Brain microvascular endothelial cell (primary cell): ENCODE results near the gene KCND2.
A peak's percentile ranks its signal among the peaks of the same experiment; 100 is the strongest.
"Not testable (repeated sequence)": the region's sequence is repeated elsewhere in the genome, so short reads cannot be mapped to it uniquely, and the experiment has no call there.

Experiments used
- DNase-seq: peaks from one replicate; pipeline ENCODE4 v3.0.0-alpha.2; 2020
- H3K27ac ChIP-seq: fragments of 250-450 bp; sonication (Bioruptor Pico); 2 replicates; pipeline ENCODE4 v1.5.1; 2020; ENCODE audit warnings: mild to moderate bottlenecking, moderate library complexity
- H3K27me3 ChIP-seq: fragments of 250-450 bp; sonication (Bioruptor Pico); replicated peaks from 2 replicates; pipeline ENCODE4 v1.5.1; 2020; ENCODE audit warnings: mild to moderate bottlenecking
- H3K36me3 ChIP-seq: fragments of 250-450 bp; sonication (Bioruptor Pico); replicated peaks from 2 replicates; pipeline ENCODE4 v1.5.1; 2020; ENCODE audit warnings: mild to moderate bottlenecking
- H3K4me3 ChIP-seq: 2 replicates; pipeline ENCODE4 v1.5.1; 2011; ENCODE audit warnings: low read depth, mild to moderate bottlenecking, control low read depth, low read length, moderate library complexity
- in situ Hi-C: cut with HindIII; loops from 2 replicates; pipeline ENCODE4 v1.10.0; 2017; ENCODE audit warnings: low sequenced_read_pairs, low pct_ligation_motif_present
- TF ChIP-seq, protein P1 (sequence below): IDR thresholded peaks from 2 replicates; pipeline ENCODE4 v1.5.1; 2011; ENCODE audit warnings: low read depth, mild to moderate bottlenecking, moderate library complexity, low read length, control low read depth, inconsistent platforms; ENCODE audit errors: missing control alignments

The KCND2 gene

DNA sequence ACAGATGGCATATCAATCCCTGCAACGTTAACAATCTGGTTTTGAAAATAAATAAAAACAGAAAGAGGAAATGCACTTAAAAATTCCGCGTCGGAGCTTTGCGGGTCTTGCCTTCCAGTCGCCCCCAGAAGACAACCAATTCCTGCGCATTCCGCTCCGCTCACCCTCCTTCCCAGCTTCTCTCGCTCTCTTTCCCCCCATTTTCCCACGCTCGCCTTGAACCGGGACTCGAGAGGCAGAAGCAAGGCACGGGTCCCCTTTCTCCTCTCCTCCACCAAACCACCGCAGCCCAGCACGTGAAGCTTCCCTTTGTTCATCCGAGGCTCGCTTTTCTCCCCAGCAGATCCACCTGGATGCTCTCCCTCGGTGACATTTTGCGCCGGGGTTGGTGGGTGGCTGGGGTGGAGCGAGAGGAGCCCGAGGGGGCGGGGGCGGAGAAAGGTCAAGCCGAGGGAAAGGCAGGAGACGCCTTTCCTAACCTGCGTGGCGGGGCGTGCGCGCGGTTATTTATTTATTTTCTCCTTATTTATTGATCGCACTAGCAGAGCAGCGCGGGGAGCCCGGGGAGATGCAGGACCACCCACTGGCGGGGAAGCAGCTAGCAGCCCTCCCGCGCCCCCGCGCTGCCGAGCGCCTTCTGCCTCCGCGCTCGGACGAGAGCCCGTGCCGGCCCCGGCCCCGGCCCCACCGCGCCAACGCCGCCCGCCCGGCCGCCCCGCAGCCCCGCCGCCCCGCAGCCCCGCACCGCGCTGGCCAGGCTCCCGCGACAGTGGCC is at the start of gene KCND2:
TSS of gene KCND2 (plus strand) at position 475 of the 775 bp plus-strand sequence.
- no peaks in the 10 kb centered on the region for H3K27me3 ChIP-seq
- H3K27ac ChIP-seq, result no peak within 1 kb of the TSS
- H3K4me3 ChIP-seq, result peak within 1 kb of the TSS; percentile 70
- TF ChIP-seq, protein P1, sequence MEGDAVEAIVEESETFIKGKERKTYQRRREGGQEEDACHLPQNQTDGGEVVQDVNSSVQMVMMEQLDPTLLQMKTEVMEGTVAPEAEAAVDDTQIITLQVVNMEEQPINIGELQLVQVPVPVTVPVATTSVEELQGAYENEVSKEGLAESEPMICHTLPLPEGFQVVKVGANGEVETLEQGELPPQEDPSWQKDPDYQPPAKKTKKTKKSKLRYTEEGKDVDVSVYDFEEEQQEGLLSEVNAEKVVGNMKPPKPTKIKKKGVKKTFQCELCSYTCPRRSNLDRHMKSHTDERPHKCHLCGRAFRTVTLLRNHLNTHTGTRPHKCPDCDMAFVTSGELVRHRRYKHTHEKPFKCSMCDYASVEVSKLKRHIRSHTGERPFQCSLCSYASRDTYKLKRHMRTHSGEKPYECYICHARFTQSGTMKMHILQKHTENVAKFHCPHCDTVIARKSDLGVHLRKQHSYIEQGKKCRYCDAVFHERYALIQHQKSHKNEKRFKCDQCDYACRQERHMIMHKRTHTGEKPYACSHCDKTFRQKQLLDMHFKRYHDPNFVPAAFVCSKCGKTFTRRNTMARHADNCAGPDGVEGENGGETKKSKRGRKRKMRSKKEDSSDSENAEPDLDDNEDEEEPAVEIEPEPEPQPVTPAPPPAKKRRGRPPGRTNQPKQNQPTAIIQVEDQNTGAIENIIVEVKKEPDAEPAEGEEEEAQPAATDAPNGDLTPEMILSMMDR, result no peak
- no peaks in the 10 kb centered on the region for H3K36me3 ChIP-seq
- in situ Hi-C loops, result no loop called here
- no peak for DNase-seq

GRCh38 chr7:120226188-120226587 is 46.8 kb upstream of the KCND2 start:
- no peak overlapping the region for H3K4me3 ChIP-seq
- no peak for DNase-seq
- TF ChIP-seq, protein P1, result no peak
- no peak overlapping the region for H3K27ac ChIP-seq
- H3K27me3 ChIP-seq, result no peaks in the 10 kb centered on the region
- H3K36me3 ChIP-seq, result no peaks in the 10 kb centered on the region
- in situ Hi-C loops, result no loop called here

DNA sequence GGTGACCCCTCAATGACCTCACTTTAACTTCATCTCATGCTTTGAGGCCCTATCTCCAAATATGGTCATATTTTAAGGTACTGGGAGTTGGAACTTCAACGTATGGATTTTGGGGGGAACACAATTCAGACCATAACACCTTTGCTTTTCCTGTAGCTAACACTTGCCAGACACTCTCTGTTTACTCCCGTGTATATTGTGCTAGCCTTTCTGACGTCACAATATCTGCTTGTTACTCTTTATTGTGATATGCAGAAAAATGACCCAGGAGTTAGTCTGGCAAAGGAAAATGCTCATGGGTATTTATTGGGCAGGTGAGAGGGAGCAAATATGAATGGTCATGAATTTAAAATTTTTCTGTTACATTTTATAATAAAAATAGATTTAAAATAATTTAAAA is 45.7 kb upstream of the KCND2 start:
- TF ChIP-seq, protein P1, result no peak
- Histone ChIP-seq H3K4me3 (no peak overlapping the region), H3K27ac (no peak overlapping the region), H3K36me3 (no peaks in the 10 kb centered on the region), H3K27me3 (no peaks in the 10 kb centered on the region)
- no peak for DNase-seq
- in situ Hi-C loops, result no loop called here

- no peaks in the 10 kb centered on the region for H3K27me3 ChIP-seq
- no peak overlapping the region for H3K27ac ChIP-seq
- H3K4me3 ChIP-seq, result no peak overlapping the region
- no peak for DNase-seq
- no peaks in the 10 kb centered on the region for H3K36me3 ChIP-seq
- TF ChIP-seq, protein P1, result no peak
- in situ Hi-C loops, result no loop called here
These were observed 43.9 kb upstream of the KCND2 start for GRCh38 chr7:120229084-120229483.

DNA sequence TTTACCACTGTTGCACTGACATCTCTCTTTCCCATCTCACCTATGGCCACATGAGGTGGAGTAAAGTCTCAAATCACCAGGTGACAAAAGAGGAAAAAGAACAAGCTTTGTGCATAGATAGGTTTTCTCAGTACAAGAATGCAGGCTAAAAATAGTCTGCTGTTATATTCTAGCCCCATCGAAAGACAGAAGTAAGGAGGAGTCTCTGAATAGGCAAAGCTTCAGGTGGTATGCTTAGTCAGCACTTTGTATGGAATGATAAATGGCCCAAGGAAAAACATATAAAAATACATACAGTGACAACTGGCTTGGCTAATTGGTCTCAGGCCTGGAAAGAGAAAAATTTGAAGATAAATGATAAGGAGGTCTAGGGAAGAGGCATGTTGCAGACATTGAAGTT is 39.6 kb upstream of the KCND2 start:
- TF ChIP-seq, protein P1, result no peak
- no peak for DNase-seq
- H3K27ac ChIP-seq, result no peak overlapping the region
- no peak overlapping the region for H3K4me3 ChIP-seq
- no peaks in the 10 kb centered on the region for H3K36me3 ChIP-seq
- in situ Hi-C loops, result no loop called here
- no peaks in the 10 kb centered on the region for H3K27me3 ChIP-seq

- in situ Hi-C loops, H3K27ac ChIP-seq, H3K27me3 ChIP-seq, H3K4me3 ChIP-seq, H3K36me3 ChIP-seq, DNase-seq: not testable (repeated sequence)
These were observed 32.6 kb upstream of the KCND2 start for GRCh38 chr7:120240350-120240749.
